WTC11 (cell line): ENCODE results near the gene BFSP1.

Source experiments
- ATF1 ChIP-seq: sonication (generic); formaldehyde crosslinking; IDR thresholded peaks from 2 replicates; pipeline ENCODE4 v1.8.1; 2023; ENCODE audit warnings: mild to moderate bottlenecking, moderate library complexity, missing genetic modification reagents
- JUN ChIP-seq: sonication (generic); formaldehyde crosslinking; IDR thresholded peaks from 2 replicates; pipeline ENCODE4 v1.8.0; 2023; ENCODE audit warnings: mild to moderate bottlenecking, missing genetic modification reagents
- KAT7 ChIP-seq: sonication (generic); formaldehyde crosslinking; IDR thresholded peaks from 2 replicates; pipeline ENCODE4 v1.8.1; 2023; ENCODE audit warnings: missing genetic modification reagents, mild to moderate bottlenecking, borderline replicate concordance
- NFE2L1 ChIP-seq: sonication (generic); formaldehyde crosslinking; IDR thresholded peaks from 2 replicates; pipeline ENCODE4 v1.8.1; 2023; ENCODE audit warnings: missing genetic modification reagents
- NR1H2 ChIP-seq: sonication (generic); formaldehyde crosslinking; IDR thresholded peaks from 2 replicates; pipeline ENCODE4 v1.9.0; 2021; ENCODE audit warnings: mild to moderate bottlenecking, moderate library complexity, missing genetic modification reagents
- NR3C1 ChIP-seq: sonication (generic); formaldehyde crosslinking; conservative IDR thresholded peaks from 2 replicates; pipeline ENCODE4 v1.8.1; 2023; ENCODE audit warnings: low read depth, mild to moderate bottlenecking, missing genetic modification reagents
- RORB ChIP-seq: fragments of 250-450 bp; sonication (Bioruptor Pico); IDR thresholded peaks from 2 replicates; pipeline ENCODE4 v1.9.0; 2021; ENCODE audit warnings: mild to moderate bottlenecking
- TF ChIP-seq, protein P1 (sequence below): fragments of 200-600 bp; IDR thresholded peaks from 2 replicates; pipeline ENCODE4 v1.8.0; 2022; ENCODE audit warnings: antibody characterized with exemption
- TF ChIP-seq, protein P2 (sequence below): sonication (generic); formaldehyde crosslinking; IDR thresholded peaks from 2 replicates; pipeline ENCODE4 v1.8.0; 2022; ENCODE audit warnings: mild to moderate bottlenecking, missing genetic modification reagents

GRCh38 chr20:17542481-17542880 is 11.3 kb upstream of the BFSP1 start:
- TF ChIP-seq, protein P1, sequence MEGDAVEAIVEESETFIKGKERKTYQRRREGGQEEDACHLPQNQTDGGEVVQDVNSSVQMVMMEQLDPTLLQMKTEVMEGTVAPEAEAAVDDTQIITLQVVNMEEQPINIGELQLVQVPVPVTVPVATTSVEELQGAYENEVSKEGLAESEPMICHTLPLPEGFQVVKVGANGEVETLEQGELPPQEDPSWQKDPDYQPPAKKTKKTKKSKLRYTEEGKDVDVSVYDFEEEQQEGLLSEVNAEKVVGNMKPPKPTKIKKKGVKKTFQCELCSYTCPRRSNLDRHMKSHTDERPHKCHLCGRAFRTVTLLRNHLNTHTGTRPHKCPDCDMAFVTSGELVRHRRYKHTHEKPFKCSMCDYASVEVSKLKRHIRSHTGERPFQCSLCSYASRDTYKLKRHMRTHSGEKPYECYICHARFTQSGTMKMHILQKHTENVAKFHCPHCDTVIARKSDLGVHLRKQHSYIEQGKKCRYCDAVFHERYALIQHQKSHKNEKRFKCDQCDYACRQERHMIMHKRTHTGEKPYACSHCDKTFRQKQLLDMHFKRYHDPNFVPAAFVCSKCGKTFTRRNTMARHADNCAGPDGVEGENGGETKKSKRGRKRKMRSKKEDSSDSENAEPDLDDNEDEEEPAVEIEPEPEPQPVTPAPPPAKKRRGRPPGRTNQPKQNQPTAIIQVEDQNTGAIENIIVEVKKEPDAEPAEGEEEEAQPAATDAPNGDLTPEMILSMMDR, result no peak
- TF ChIP-seq NR1H2 (no peak), NFE2L1 (CRISPR knock-in tag) (no peak), KAT7 (CRISPR knock-in tag) (no peak), ATF1 (no peak), JUN (CRISPR knock-in tag) (no peak), NR3C1 (CRISPR knock-in tag) (no peak), RORB (no peak)
- TF ChIP-seq, protein P2, sequence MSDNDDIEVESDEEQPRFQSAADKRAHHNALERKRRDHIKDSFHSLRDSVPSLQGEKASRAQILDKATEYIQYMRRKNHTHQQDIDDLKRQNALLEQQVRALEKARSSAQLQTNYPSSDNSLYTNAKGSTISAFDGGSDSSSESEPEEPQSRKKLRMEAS, result no peak
